ENCODE results near the gene C1orf21.

The C1orf21 gene

GRCh38 chr1:184456189-184456588 is 69.4 kb downstream of the C1orf21 start:
- DNase-seq, result no peak

GRCh38 chr1:184457500-184457899 is 70.7 kb downstream of the C1orf21 start:
- no peak for DNase-seq

- no peak for DNase-seq
Measured at GRCh38 chr1:184461321-184461720, 74.5 kb downstream of the C1orf21 start.

GRCh38 chr1:184462155-184462554 is 75.3 kb downstream of the C1orf21 start:
- DNase-seq, result no peak

- DNase-seq, result no peak
Measured at GRCh38 chr1:184462990-184463389, 76.2 kb downstream of the C1orf21 start.

- DNase-seq, result no peak
Measured at GRCh38 chr1:184463680-184464079, 76.9 kb downstream of the C1orf21 start.

GRCh38 chr1:184464757-184465156 is 77.9 kb downstream of the C1orf21 start:
- DNase-seq, result no peak

- no peak for DNase-seq
Measured at GRCh38 chr1:184465489-184466146, 78.8 kb downstream of the C1orf21 start.

- no peak for DNase-seq
Measured at GRCh38 chr1:184467295-184467694, 80.5 kb downstream of the C1orf21 start.

- DNase-seq, result no peak
Measured at GRCh38 chr1:184469396-184469795, 82.6 kb downstream of the C1orf21 start.

GRCh38 chr1:184471686-184472085 is 84.9 kb downstream of the C1orf21 start:
- DNase-seq, result no peak

- DNase-seq, result no peak
Measured at GRCh38 chr1:184472136-184472535, 85.3 kb downstream of the C1orf21 start.

- no peak for DNase-seq
Measured at GRCh38 chr1:184473176-184473966, 86.5 kb downstream of the C1orf21 start.

GRCh38 chr1:184476187-184476586 is 89.4 kb downstream of the C1orf21 start:
- DNase-seq, result no peak

- DNase-seq, result no peak
Measured at GRCh38 chr1:184479435-184480167, 92.8 kb downstream of the C1orf21 start.

GRCh38 chr1:184480736-184481135 is 93.9 kb downstream of the C1orf21 start:
- DNase-seq, result no peak

- DNase-seq, result no peak
Measured at GRCh38 chr1:184482136-184482535, 95.3 kb downstream of the C1orf21 start.

- DNase-seq, result no peak
Measured at GRCh38 chr1:184483101-184483683, 96.4 kb downstream of the C1orf21 start.

GRCh38 chr1:184485751-184486723 is 99.2 kb downstream of the C1orf21 start:
- DNase-seq, result no peak

- DNase-seq, result no peak
Measured at GRCh38 chr1:184486761-184487445, 100.1 kb downstream of the C1orf21 start.

- no peak for DNase-seq
Measured at GRCh38 chr1:184487531-184488193, 100.8 kb downstream of the C1orf21 start.

Measured in activated CD4-positive, alpha-beta T cell treated with anti-CD3 and anti-CD28 coated beads, Interleukin-2, Interleukin-6, amounts not matched to agents 100 ng/mL and 50 ng/mL, durations not matched to agents 16 hours and 8 hours (primary cell).